HG03135 (cell line): ENCODE measurements around the gene ZWINT.

ENCODE experiments used
- ATAC-seq: cut with Tn5 transposase; IDR thresholded peaks from one replicate; pipeline ENCODE4 v1.9.1; 2021; ENCODE audit warnings: mild to moderate bottlenecking, moderate library complexity; ENCODE audit not compliant: unreplicated experiment

Gene ZWINT

GRCh38 chr10:56360967-56361612 lies at the start of gene ZWINT:
TSS of gene ZWINT (minus strand) at chr10:56361259. CDS start at chr10:56361236, 23 bp downstream.
- peak; percentile 98 for ATAC-seq

- no peak for ATAC-seq
These were observed 22.7 kb upstream of the ZWINT start for GRCh38 chr10:56383806-56384205.

GRCh38 chr10:56370217-56371113 lies 9.4 kb upstream of the ZWINT start:
- ATAC-seq, result no peak

- no peak for ATAC-seq
These were observed 484 bp downstream of the ZWINT start for GRCh38 chr10:56360583-56360966.

GRCh38 chr10:56359837-56360236 lies 1.2 kb downstream of the ZWINT start:
- no peak for ATAC-seq

GRCh38 chr10:56357018-56357417 lies 4.0 kb downstream of the ZWINT start:
- ATAC-seq, result no peak

GRCh38 chr10:56351909-56352630 lies 9.0 kb downstream of the ZWINT start:
- no peak for ATAC-seq

GRCh38 chr10:56349611-56350010 lies 11.4 kb downstream of the ZWINT start:
- ATAC-seq, result no peak

- no peak for ATAC-seq
These were observed 13.0 kb downstream of the ZWINT start for GRCh38 chr10:56348101-56348500.

- ATAC-seq, result no peak
These were observed 14.1 kb downstream of the ZWINT start for GRCh38 chr10:56346845-56347415.

- ATAC-seq, result no peak
These were observed 19.4 kb downstream of the ZWINT start for GRCh38 chr10:56341612-56342011.

- ATAC-seq, result no peak
These were observed 31.1 kb downstream of the ZWINT start for GRCh38 chr10:56329961-56330360.

GRCh38 chr10:56327118-56327517 lies 33.9 kb downstream of the ZWINT start:
- ATAC-seq, result no peak

GRCh38 chr10:56319386-56319785 lies 41.7 kb downstream of the ZWINT start:
- ATAC-seq, result peak; percentile 93

GRCh38 chr10:56318816-56319215 lies 42.2 kb downstream of the ZWINT start:
- no peak for ATAC-seq

- ATAC-seq, result no peak
These were observed 43.5 kb downstream of the ZWINT start for GRCh38 chr10:56317603-56318002.

GRCh38 chr10:56316603-56317002 lies 44.5 kb downstream of the ZWINT start:
- no peak for ATAC-seq
